Umbilical cord (tissue), 2 donors: ENCODE data around the gene MSH5. TPM values are rescaled to one million over a fixed set of nuclear protein-coding genes. Genes with fewer than 3 reads are reported as not detected.
"Not testable (repeated sequence)": the region's sequence is repeated elsewhere in the genome, so short reads cannot be mapped to it uniquely, and the experiment has no call there.

Experiments
- DNase-seq: peaks from one replicate; pipeline ENCODE4 v3.0.0-alpha.2; 2015; ENCODE audit warnings: low spot score
- total RNA-seq: library from RNA; depleted of rRNA; stranded (reverse); fragments of >200 nt; gene quantifications from one replicate; pipeline ENCODE4 v1.2.3, GENCODE V29; 2014; ENCODE audit warnings: low replicate concordance; ENCODE audit not compliant: insufficient read depth

The MSH5 gene
- 8.2 TPM for total RNA-seq

- DNase-seq: peak; percentile 100
Measured at GRCh38 chr6:31739639-31740396, at the start of gene MSH5. TSS of gene MSH5 (plus strand) at chr6:31740005. CDS start at chr6:31740467, 462 bp downstream.

- DNase-seq: no peak
Measured at GRCh38 chr6:31690231-31691077, 49.4 kb upstream of the MSH5 start.

GRCh38 chr6:31691078-31691463, 48.7 kb upstream of the MSH5 start:
- no peak for DNase-seq

GRCh38 chr6:31691564-31692108, 48.2 kb upstream of the MSH5 start:
- DNase-seq: no peak

GRCh38 chr6:31692353-31692752, 47.5 kb upstream of the MSH5 start:
- no peak for DNase-seq

DNA sequence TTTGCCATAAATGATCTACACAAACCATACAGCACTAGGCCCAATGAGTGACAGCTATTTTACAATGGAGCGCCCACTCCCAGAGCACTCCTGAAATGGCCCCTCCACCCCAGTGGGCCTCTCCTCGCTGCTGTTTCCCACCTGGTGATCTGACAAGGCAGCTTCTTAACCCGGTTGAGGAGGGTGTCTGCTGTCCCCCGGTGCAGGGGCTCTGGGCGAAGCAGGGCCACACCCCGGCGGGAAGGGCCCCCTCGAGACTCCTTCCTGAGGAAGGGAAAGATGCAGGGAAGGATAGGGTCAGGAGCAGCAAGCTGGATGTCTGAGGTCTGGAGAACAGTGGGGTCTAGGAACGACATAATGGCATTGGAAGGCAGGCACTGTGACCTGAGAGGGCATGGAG, 46.9 kb upstream of the MSH5 start:
- DNase-seq: no peak

GRCh38 chr6:31693535-31693934, 46.3 kb upstream of the MSH5 start:
- DNase-seq: no peak

DNA sequence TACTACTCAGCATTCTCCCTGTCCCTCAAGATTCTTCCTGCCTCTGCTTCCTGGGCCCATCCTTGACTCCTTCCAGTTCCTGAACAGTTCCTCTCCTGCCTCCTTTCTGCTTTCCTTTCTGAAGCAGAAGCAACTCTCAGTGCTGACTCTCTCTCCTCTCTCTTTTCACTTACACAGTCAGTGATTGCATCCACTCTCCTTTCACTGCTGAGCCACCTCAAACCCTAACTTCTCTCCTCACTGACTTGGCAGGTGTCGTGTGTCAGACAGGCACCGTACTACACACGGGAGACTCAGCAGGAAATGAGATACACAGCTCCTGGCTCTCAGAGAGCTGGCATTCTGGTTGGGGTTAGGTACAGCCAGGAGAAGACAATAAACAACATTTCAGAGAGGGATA, 42.2 kb upstream of the MSH5 start:
- DNase-seq: no peak

GRCh38 chr6:31700740-31701401, 38.9 kb upstream of the MSH5 start:
- no peak for DNase-seq

DNA sequence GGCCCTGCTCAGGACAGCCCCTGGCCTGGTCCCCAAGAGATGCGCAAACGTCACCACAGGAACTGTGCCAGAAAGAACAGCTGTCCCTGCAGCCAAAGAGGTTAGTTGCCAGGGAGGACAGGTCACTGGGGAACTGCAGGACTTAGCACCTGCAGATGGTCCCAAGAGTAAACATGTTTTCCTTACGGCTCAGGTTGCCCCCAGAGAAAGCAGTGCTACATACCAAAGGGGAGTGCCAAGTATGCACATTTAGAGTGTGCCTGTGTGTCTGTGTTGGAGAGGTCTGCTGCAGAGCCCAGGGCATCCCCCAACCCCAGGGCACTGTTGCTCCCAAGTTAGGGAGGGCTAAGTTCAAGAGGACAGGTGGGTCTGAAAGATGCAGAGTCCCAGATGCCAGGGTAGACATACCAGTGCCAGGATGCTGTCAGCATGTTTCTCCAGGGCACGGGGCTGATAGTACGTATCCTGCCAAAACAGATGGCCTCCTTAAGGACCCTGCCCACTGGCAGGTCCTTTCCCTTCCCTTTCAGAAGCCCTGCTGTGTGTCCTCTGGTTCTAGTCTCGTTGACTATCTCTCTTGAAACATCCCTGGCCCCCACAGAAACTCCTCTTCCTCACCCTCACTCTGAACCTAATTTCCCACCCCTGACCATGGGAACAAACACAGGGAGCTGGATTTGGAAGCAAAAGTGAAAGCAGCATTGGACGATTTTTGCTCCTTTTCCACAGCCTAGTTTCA, 38.0 kb upstream of the MSH5 start:
- no peak for DNase-seq

DNA sequence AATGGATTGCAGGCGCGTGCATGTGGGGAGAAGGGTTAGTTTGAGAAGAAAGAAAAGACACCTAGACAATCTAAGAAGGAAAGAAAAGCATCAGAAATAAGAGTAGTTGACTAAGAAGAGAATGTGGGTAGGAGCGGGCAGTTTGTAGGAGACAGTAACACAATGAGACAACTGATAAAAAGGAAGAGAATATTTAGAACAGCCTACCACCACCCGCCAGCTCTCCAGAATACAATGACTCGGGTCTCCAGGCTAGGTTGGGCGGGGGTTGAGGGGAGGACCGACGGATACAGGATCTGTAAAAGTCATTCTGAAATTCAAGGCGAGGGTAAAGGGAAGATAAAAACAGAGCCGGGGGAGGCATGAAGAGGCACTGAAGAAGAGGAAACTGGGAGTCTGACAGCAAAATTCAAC, 37.4 kb upstream of the MSH5 start:
- DNase-seq: no peak

DNA sequence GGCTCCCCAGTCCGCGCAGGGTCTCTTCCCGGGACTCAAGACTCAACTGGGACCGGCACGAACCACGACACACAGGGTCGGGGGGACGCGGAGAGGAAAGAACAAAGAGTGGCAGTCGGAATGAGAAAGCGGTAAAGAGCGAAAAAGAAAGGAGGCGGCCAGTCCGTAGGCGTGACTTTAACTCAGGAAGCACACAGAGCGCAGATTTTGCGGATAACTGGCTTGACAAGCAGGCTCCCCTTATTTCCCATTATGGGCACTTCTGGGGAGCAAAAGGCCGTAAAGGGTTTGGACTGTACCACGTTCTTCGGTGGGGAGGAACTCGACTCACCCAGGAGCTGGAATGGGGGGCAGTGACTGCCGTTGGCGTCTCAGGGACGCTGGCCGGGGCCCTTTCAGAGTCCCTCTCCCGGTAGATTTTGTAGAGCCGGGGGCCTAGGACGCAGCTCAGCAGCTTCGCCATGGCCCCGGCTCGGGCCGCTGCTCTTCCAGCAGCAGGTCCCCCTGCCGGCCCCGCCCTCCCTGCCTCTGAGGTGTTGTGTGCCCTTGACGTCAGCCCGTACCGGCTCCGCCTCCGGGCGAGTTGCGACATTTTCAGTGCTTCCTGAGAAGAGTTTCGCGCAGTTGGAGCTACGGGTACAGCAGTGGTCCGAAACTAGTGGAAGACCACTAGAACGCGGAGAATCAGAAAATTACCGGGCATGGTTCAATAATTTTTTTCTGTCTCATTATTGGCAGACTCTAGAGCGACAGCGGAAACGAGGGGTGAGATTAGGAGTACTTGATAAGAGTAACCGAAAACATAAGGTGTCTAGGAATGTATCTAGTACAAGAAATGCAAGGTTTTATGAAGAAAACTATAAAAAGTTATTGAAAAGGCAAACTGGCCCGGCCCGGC, 36.7 kb upstream of the MSH5 start, which contains the start of gene ABHD16A:
Gene ABHD16A (minus strand): TSS at position 506 of the 898 bp plus-strand sequence. CDS start 43 bp downstream, at position 463.
- DNase-seq: peak; percentile 99

DNA sequence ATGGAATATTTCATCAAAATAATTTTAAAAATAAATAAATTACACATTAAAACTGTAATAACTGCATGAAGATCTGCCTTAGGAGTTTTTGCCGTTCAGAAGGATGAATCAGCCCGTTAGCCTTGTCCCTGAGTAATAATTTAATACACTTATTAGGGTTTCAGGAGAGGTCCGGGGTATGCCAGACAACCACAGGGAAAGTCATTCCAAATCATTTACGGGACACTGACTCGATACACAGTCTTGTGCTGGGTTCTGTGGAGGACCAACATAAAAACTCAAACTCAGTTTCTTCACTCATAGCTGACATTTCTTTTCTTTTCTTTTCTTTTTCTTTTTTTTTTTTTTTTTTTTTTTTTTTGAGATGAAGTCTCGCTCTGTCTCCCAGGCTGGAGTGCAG, 33.9 kb upstream of the MSH5 start:
- DNase-seq: no peak

GRCh38 chr6:31706599-31706998, 33.2 kb upstream of the MSH5 start, which contains the start of gene LY6G6F:
TSS of gene LY6G6F (plus strand) at chr6:31706866. CDS start at chr6:31706907, 41 bp downstream.
- DNase-seq: no peak

GRCh38 chr6:31707701-31708100, 32.1 kb upstream of the MSH5 start:
- DNase-seq: no peak

DNA sequence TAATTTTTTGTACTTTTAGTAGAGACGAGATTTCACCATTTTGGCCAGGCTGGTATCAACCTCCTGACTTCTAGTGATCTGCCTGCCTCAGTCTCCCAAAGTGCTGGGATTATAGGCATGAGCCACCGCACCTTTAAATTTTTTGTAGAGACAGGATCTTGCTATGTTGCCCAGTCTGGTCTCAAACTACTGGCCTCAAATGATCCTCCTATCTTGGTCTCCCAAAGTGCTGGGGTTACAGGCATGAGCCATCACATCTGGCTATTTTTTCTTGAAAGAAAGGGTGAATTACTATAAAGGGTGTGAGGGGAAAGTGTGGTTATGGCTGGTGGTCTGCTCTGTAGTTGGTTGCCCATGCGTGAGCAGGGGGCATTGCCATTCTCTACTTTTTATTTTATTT, 31.6 kb upstream of the MSH5 start:
- DNase-seq: no peak

DNA sequence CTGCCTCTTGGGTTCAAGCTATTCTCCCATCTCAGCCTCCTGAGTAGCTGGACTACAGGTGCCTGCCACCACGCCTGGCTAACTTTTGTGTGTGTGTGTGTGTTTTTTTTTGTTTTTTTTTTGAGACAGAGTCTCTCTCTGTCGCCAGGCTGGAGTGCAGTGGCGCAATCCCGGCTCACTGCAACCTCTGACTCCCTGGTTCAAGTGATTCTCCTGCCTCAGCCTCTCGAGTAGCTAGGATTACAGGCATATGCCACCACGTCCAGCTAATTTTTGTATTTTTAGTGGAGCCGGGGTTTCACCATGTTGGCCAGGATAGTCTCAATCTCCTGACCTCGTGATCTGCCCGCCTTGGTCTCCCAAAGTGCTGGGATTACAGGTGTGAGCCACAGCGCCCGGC, 30.6 kb upstream of the MSH5 start:
- DNase-seq: not testable (repeated sequence)

DNA sequence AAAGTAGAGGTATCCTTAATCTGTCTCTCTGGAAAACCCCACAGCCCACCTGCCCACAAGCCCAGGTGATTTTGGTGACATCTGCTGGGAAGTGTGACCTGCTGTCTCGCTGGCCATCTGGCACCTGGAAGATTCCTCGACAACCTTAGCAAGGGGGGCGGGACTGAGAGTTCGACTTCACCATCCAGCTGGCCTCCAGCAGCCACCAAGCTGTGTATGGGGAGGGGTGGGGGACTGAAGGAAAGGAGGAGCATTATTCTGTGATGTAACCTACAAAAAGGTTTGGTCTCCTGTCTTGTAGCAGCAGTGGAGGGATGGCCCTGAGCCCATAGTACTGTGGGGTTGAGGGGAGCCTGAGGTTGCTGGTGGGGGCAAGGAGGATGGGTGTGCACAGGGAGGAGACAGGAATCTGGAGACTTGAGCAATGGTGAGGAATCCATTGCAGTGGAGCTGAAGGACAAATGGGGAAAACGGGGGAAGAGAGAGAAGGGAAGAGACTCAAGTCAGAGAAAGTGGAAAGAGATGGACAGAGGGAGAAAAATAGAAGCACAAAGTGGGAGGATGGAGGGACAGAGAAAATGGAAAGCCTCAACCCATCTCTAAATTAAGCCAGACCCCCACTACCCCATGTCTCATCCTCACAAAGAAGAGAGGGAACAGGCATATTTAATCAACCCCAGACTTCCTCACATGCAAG, 29.1 kb upstream of the MSH5 start:
- no peak for DNase-seq

DNA sequence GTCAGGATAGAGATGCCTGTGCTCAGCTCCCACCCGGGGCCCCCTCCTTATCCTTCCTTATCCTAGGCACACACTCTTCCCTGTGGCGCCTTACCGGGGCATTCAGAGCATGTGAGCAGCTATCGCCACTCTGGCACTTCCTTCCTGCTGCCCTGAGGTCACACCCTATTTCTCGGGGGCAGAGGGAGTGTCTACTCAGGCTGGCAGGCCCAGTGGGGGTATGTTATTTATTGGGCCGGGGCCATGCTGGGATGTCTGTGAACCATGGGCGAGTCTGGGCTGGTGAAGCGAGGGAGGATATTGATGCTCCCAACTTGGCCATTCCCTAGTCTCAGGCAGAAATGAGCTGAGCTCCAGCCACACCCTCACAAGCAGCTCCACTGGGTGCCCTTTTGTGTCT, 28.6 kb upstream of the MSH5 start:
- no peak for DNase-seq
